Measurements from ENCODE around the gene CENPA.

- TF ChIP-seq CTCF (IDR thresholded peaks at IDR 0.05) = no peak
- TF ChIP-seq POLR2A (IDR thresholded peaks at IDR 0.05) = no peak
Observed at GRCh38 chr2:26801796-26802195, 15.9 kb downstream of the CENPA start.
